HG03045 (cell line): ENCODE data around the gene MAPRE3.
"Not testable (repeated sequence)": the region's sequence is repeated elsewhere in the genome, so short reads cannot be mapped to it uniquely, and the experiment has no call there.

Experiments used
- ATAC-seq: cut with Tn5 transposase; IDR thresholded peaks from one replicate; pipeline ENCODE4 v1.9.1; 2021; ENCODE audit warnings: mild to moderate bottlenecking, moderate library complexity; ENCODE audit not compliant: unreplicated experiment

Gene MAPRE3

DNA sequence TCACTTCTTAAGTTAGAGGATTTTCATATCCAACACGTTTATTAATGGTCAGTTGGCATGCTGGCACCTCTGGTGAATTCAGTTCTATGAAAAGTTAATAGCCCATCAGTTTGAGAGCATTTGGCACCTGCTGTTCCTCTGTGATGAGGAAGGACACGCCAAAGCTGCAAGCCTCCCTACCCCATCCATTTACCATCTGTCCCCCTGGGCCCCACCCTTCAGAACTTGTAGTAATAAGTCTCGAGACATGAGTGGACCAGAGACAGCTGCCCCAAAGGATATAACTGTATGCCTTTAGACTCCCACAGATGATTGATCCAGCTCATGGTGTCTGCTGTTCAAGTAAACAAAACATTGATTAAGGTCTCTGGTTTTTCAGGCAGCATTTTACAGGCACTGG lies 94.7 kb downstream of the MAPRE3 start:
- ATAC-seq = no peak

DNA sequence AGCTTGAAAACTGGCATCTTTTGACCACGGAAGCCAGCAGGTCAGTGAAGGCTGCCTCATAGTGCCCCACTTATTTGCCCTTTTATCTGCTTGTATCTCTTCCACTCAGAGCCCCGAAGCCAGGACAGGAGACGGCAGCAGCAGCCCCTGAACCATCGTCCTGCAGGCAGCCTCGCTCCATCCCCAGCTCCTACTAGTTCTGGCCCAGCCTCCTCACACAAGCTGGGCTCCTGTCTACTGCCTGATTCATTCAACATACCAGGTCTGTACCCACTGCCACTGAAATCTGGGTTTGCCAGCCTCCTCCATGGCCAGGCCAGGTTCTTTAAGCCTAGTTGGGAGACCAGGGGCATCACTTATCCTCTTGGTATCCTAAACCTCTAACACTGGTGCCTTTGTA lies 96.9 kb downstream of the MAPRE3 start:
- no peak for ATAC-seq

GRCh38 chr2:27069436-27069835 lies 99.0 kb downstream of the MAPRE3 start:
- no peak for ATAC-seq

DNA sequence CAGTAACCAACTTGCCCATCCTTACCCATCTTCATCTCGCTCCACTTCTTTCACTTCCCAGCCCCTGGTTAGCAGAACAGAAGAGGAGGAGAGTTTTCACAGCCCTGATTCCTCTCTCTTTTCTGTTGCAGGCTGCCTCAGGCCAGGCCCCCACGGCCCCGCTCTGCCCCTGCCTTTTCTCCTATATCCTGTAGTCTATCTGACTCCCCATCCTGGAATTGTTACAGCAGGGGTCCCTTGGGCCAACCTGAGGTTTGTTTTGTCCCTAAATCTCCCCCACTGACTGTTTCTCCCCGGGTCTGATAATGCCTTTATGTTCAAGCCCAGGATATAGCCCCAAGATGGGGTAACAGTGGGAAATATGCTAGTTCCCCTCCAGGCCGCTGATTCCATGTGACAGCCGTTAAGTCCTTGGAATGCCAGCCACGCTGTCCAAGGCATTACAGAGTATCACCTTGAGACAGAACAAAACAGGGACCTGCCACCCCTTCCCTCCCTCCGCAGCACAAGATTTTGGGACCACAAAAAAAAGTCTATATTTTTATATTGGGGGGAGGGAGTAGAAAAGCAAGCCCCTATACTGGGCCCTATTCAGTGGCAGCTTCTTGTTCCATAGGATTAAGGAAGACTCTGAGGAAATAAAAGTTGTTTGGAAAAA lies 99.7 kb downstream of the MAPRE3 start:
- no peak for ATAC-seq

DNA sequence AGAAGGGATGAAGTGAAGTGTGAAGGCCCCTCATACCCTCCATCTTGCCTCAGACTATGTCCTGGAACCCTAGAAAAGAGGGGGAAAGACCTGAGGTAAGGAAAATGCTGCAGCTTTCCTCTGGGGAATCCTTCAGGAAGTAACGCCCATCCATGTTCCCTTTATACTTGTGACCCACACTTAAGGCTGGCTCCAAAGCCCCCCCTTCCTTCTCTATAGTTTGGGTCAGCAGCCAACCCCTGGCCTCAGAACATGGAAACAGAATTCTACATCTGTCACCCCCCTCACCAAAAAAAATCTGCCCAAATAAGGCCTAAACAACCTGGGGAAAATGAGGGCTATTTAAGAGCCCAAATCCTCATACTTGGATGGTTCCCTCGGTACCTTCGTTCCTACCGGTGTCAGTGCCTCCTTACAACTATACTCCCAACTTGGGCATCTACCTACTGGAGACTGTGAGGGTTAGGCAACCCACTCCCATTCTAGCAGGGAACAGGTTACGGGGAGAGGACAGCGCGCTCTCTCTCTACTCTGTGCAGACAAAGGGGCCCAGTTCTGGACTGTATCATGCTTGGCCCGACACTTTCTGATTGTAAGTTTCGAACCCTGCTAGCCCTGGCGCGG lies 100.3 kb downstream of the MAPRE3 start:
- peak; percentile 15 for ATAC-seq

DNA sequence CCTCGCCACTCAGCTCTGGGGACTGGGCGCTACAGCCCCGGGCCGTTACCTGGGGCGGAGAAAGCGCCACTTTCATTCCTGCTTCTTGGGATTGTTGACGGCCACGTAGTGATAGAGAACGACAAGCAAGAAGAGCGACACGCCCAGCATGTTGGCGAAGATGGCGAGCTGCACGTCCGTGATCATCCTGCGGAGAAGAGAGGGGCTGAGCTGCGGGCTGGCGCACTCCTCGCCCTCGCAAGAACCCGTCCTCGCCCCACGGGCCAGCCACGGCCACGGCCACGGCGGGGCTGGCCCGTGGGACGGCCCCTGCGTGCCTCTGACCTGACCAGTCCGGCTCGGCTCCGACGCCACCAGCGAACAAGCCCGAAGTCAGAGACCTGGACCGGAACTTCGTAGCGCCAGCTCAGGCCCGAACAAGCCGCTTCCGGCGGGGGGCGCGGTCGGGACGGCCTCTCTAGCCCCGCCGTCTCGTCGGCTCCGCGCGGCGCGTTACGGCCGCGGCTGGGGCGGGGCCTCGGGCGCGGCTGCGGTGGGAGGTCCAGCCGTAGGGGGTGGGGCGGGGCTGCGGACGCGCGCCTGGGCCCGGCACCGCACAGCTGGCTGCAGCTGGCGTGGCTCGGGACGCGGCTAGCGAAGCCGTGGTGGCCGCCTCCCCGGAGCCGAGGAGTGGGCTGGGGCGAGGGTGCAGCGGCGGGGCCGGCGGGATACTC lies 101.0 kb downstream of the MAPRE3 start, which contains the start of gene OST4:
Gene OST4, minus strand, starts transcription at position 378 of the 713 bp plus-strand sequence.
- peak; percentile 85 for ATAC-seq

- peak; percentile 18 for ATAC-seq
Measured at GRCh38 chr2:27071990-27072830, 101.8 kb downstream of the MAPRE3 start.

GRCh38 chr2:27072920-27073319 lies 102.5 kb downstream of the MAPRE3 start:
- ATAC-seq = no peak

DNA sequence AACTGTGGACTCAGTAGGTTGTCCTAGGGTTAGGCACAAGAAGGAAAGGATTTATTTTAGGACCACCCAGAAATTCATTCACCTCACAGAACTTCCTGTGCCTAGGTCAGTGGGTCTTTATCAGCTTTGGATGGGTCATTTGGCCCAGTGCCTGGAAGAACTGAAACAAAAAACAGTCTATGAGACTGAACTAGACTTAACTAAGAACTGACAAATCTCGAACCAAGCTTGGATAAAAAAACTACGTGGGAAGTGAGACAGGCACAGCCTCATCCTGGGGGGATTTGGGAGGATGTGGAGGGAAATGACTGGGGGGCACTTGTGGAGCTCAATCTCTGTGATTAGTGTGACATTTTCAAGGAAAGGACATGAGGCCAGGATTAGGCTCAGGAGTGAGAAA lies 103.3 kb downstream of the MAPRE3 start:
- ATAC-seq = no peak

DNA sequence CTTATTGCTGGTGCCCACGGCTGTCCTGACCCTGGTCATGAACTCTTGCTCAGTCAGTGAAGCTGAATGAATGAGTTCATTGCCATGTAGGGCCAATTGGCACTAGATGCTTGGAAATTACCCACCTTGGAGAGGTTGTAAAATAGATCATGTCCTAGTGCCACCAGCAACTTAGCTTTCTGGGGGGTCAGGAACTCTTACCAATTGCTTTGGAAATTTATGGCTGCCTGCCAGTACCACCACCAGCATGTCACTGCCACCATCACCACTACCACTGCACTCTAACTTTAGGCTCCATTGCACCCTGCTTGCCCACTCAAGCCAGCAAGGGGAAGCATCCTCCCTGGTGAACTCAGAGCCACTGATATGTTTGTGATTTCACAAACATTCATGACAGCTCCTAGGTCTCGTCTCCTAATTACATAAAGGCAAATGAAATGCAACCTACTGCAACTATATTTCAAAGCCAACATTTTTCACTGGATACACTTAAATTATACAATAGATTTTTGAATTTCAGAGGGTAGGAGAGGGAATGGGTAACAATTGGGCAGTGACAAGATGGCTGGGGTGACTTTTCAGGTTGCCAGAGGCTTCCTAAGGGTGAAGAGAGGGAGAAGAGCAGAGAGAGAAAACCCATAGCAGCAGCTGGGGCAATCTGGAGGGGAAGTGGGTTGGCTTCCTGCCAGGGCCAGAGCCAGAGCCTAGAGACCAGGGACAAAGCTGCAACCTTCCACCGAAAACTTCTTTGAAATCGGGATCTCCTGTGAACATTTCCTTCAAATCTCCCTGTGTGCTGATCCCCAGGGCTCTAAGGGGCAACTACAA lies 104.5 kb downstream of the MAPRE3 start:
- ATAC-seq = no peak

- ATAC-seq = not testable (repeated sequence)
Measured at GRCh38 chr2:27075566-27075871, 105.1 kb downstream of the MAPRE3 start.

DNA sequence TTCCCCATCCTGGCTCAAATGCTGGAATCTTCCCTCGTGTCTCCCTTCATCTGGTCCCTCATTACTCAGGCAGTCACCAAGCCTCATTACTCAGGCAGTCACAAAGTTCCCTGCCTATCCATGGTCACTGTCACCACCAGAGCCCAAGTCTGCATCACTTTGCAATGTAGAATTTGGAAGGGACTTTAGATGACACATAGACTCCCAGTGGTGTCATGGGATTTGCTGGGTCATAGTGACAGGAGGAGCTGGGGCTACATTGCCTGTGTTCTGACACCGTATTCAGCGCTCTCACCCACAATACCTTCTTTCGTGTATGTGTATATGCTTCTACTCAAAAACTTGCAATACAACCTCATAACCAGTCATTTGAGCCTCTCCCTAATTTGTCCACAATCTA lies 105.9 kb downstream of the MAPRE3 start:
- no peak for ATAC-seq
